DMS114 treated with DMSO at 0.1 percent for 48 hours (cell line): Measurements from ENCODE around the gene CERS6.

Experiments used
- DNase-seq: peaks from one replicate; lab custom pipeline; 2025; ENCODE audit not compliant: unreplicated experiment; lab: John Stamatoyannopoulos, UW

Gene CERS6

DNA sequence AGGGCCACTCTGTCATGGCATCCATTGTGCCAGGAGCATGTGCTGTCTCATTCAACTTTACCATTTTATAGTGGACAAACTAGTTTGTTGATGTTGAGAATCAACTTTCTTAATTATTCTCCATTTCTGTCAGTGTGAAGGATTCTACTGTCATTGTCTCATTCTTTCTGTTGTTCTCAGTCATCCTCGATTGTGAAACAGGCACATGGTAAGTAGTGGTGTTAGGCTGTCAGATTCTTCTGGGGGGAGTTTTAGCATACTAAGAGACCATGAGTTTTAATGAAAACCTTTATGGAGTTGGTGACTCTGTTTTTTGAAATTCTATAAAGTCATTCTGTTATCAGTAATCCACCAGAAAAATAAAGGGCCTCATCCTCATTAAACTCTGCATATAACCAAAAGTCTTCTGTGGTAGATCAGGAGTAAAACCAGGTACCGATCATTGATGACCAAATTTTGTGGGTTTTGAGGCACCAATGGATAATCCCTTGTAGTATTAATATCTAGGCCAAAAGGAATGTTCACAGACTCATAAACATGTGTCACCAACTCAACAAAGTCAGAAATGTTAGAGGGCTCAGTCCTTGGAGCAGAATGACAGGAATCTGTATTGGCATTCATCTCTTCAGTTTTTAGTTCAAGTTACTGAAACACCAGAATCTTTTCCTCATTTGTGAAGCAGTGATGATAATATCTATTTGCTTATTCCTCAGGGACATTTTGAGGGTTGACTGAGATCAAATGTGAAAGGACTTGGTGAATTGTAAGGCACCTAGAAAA is 73.2 kb downstream of the CERS6 start:
- DNase-seq = no peak

DNA sequence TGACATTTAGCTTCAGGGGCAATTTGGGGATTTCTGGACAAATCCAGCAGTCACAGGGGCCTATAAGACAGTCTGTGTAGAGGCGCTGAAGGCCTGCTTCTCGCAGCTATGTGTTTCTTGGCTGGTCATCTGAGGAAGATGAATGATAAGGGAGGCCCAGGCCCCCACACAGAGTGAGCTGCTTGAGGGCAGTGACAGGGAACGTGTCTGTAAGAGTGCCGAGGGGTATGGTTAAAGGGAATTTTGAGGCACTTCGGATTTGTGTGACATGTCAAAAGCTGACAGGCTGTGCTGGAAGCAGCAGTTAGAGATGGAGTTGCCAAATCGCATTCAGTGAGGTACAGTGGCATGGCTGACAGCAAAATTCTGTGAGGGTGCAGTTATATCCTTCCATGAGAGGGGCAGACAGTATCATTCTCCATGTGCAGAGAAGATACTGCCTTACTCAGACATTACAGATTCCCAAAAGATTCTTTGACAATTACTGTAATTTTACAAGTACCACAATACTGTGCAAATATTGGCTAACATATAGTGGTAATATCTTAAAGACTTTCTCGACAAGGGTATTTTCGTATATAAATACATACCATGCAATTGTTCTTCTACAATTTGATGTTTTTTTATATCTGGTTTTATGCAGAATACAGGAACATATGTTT is 74.0 kb downstream of the CERS6 start:
- no peak for DNase-seq

DNA sequence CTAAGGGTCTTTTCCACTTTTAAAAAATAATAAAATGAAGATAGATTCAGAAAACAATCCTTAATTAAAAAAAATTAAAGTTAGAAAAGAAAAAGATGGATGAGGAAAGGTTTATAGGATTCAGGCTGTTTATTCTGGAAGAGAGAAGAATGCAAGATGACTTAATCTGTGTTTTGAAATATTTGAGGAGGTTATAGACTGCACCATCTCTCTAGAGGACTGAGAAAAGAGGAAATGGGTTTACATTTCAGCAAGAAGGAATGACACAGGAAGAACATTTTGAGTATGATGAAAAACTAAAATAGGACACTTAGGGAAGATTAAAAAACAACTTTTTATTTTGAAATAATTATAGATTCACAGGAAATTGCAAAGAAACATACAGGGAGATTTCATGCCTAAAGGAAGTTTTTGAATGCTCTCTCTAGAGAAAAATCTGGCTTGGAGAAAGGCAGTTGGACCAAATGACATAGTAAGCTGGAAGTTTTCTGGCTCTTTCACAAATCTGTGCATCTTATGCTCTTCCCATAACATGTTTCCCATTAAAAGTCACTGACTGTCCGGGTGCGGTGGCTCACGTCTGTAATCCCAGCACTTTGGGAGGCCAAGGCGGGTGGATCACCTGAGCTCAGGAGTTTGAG is 75.0 kb downstream of the CERS6 start:
- no peak for DNase-seq

DNA sequence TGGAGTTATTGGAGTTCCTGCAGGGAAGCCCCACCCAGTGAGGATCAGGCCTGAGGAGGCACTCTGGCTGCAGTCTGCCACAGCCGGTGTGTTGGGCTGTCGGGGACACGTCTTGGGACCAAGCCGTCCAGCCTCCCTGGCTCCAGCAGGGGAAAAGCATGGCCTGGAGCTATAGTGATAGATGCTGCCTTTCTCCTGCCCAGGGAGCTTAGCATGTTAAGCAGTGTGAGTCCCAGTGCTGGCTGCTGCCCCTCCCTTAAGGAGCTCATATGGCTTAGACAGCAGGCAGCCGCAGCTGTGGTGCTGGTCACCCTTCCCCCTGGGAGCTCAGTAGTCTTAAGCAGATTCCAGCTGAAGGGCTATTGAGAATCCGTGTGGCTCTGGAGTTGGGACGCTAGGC is 78.9 kb downstream of the CERS6 start:
- no peak for DNase-seq

DNA sequence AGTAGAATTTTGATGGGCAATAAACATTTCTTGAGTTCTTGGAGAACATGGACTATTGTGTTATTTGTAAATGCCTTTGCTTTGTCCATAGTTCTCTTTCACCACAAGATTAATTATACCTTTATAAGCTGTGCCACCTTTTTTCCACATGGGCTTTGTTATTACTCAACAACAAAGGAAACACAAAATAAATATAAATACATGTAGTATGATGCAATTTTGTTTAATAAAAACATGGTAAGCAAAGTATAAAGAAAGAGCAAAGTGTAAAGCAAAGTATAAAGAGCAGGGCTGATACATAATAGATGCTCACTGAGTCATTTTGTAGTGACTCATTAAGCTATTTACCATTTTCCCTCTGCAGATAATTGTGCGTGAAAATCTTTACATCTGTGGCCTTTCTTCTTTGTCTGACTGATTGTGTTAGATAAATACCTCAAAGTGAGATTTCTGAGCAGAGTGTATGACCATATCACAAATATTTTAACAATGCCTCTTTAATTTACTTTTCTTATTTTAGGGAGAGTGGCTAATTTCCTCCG is 80.9 kb downstream of the CERS6 start:
- no peak for DNase-seq

DNA sequence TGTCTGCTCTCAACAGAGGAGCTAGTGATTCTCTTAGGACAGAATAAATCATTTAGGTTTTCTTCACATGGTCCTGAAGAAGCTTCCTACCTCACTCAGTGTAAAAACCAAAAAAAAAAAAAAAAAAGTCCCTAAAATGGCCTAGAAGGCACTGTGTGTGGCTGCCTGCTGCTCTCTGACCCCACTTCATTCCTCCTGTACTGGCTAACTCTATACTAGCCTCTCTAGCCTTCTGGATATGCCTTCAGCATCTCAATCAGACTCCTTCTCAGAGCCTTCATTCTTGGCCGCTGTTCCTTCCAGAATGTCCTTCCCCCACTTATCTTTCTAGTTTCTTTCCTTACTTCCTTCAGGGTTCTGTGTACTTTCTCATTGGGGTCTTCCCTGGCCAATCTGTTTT is 82.1 kb downstream of the CERS6 start:
- no peak for DNase-seq

DNA sequence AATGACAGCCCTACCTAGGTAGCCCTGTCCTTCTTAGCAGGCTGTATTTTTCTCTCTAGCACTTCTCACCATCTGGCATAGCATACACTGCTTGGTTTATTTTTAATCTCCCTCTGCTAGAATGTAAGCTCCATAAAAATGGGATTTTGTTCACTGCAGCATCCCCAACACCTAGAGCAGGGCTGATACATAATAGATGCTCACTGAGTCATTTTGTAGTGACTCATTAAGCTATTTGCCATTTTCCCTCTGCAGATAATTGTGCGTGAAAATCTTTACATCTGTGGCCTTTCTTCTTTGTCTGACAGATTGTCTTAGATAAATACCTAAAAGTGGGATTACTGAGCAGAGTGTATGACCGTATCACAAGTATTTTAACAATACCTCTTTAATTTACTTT is 82.5 kb downstream of the CERS6 start:
- DNase-seq = no peak

DNA sequence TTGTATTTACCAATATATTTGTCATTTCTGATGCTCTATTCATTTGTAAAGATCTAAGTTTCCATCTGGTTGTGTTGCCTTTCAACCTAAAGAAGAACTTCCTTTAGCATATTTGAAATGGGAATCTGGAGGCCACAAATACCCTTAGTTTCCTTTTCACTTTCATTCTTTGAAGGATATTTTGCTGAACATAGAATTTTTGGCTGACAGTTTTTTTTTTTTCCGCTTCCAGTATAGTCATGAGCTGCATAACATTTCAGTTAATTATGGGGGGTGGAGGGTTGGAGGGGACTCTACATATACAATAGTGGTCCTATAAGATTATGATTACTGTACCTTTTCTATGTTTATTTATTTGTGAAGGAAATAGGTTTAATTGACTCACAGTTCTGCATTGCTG is 83.9 kb downstream of the CERS6 start:
- DNase-seq = no peak

DNA sequence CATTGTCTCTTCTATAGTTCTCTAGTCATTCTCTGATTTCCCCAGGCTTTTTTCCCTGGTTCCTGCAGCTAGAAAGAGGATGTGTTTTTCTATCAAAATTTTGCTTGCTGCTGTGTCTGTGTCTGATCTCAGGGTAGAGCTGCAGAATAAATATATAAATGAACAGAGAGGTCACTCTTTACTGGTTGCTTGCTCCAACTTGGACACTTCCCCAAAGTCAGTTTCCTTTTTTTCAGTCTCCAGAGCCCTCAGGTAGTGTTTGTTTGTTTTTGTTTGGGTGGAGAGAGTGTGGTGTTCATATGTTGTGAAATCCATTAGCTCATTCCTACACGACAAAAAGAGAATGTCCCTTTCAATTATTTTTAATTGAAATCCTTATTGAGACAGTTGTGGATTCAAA is 85.8 kb downstream of the CERS6 start:
- DNase-seq = no peak

DNA sequence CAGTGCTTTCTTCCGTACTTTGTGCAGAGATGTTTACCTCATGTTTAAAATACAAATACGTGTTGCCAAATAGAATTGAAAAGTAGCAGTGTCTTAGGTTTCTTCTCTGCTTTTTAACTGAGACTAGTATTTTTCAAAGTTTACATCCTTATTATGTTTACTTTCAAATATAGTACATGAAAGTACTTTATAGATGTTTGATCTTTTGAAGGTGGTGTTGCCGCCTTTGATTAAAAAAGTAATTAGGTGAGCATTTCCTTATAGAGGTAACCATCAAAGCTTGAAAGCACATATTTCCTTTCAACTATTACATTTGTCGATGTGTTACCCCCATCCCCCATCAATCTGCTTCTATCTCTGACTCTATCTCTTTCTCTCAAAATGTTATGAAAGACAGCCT is 87.0 kb downstream of the CERS6 start:
- no peak for DNase-seq

DNA sequence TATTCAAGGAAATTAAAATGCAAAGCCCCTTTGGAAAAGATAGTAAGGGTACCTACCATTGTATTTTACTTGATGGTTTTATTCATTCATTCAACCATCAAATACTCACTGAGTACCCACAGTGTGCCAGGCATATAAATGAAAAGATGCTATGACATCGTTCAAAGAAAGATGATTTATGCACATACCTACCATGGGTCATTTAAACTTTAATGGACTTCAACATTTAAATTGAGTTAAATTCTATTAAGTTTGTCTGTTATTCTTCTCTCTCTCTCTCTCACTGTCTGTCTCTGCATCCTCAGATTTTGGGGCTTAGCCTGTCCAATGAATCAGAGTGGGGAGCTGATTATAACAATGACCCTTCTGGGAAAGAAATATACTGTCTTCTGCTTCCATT is 87.9 kb downstream of the CERS6 start:
- DNase-seq = no peak

DNA sequence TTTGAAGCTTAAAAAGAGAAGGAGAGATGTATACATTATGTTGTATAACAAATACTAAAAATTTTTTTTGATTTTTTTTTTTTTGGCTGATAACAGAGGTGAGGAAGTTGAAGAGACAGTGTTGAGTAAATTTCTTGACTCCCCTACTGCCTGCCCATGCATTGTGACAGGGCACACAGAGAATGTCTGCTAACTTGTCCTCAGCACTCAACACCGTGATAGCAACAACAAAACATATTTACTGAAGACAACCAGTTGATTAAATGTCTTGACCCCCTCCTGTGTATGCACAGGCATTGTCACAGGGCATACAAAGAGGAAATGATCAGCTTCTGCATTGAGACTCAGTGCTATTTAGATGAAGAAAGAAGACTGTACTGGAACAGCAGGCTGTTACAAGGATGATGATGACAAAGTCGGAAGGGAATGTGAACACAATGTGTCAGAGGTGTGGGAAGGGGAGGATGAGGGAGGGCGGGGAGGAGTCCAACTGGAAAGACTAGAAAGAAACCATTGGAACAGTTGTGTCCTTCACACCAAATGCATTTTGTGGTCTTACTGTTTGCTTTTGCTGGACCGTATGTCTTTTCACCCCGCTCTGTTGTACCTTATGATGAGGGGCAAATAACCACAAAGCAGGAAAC is 89.5 kb downstream of the CERS6 start:
- DNase-seq = no peak

DNA sequence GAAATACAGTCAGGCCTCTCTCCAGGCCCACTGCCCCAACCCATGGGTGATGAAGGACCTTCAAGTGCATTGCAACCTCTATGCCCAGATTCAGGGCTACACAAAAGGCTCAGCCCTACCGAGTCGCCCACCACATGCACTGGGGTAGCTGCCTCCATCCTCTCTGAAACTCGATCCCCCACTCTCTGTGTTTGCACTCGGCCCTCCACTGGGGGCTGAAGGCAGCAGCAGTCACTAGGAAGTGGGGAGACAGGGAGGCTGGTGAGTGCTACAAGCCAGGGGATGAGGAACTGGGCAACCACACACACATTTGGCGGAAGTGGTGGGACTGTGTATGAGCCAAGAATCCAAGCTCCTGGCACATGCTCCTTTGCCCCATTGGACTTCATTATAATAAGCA is 94.6 kb downstream of the CERS6 start:
- no peak for DNase-seq

DNA sequence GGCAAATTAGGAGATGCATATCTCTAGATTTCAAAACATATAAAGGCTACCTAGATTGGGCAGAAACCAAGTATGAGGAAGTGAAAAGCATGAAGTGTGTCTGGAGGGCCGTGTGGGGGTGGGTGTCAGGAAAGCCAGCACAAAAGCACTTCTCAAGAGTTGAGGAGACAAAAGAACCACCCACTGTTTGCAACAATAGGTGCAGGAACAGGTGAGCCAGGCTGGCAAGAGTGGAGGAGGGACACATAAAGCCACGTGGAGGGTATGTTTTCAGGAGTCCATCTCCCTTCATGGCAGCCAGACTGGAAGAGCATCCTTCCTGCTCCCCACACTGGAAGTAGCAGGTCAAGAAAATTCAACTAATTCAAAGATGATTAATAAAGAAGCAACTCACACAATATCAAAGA is 96.4 kb downstream of the CERS6 start:
- DNase-seq = no peak

DNA sequence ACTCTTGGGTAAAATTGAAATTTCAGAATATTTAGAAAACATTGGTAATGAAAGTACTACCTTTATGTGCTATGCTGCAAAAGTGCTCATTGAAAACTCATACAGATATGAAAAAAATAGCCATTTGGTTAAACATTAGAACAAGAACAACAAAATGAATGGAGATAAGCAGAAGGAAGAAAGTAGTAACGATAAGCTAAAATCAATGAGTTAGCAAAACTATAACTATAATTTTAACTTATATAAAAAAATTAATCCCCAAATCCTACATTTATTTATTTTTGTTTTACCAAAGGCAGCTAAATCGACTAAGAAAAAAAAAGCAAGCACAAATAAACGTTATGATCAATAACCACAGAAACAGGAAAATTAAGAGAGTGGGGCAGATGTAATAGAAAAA is 99.2 kb downstream of the CERS6 start:
- DNase-seq = no peak

DNA sequence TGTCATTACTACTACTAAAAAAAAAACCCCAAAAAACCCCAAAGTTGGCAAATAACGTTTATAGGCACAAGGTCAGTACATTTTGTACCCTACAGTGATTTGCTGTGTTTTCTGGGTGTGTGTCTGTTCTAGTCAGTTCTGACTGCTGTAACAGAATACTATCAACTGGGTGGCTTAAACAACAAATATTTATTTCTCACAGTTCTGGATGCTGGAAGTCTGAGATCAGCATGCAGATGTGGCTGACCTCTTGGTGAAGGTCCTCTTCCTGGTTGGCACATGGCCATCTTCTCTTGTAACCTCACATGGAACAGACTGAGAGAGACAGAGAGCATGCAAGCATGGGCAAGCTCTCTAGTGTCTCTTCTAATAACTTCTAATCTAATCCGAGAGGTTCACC is 103.1 kb downstream of the CERS6 start:
- DNase-seq = no peak

DNA sequence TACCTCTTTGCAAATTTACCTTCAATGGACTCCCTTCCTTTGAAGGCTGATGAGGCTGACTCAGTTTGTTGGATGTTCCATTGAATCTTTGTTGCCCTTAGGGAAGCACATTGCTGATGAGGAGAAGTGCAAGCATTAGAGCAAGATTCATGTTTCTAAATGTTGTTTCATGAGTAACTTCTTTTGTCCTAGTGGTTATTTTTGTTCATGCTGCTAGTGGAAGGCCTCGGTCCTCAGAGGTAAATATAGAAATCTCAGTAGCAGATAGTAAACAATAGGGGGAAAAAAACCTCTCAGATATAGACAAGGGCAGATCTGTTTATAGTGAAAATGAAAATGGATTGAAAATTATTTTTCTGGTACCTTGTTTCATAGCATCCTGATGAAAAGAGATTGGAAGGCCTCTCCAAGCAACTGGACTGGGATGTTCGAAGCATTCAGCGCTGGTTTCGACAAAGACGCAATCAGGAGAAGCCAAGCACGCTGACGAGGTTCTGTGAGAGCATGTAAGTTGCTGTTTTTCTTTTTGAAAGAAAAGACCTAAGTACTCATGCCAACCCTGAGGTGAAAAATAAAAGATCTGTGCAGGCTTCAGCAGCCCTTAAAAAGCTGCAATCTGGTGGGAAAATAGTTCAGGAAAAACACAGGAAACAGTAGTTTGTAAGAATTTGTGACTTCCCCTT is 104.9 kb downstream of the CERS6 start:
- DNase-seq = no peak

DNA sequence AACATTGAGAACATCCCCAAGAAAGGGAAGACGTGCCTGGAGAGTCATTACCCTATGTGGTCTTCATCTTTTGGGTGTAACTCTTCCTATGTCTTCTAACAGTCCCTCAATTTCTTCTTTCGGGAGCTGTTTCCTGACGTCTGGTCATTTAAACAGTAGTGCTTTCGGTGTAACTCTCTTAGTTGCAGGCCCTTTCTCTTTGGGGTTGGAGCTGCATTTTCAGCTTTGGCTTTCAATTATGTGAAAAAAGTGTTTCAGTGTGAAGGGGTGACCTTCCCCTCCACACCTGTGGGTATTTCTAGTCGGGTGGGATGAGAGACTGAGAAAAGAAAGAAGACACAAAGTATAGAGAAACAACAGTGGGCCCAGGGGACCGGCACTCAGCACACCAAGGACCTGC is 105.9 kb downstream of the CERS6 start:
- no peak for DNase-seq

DNA sequence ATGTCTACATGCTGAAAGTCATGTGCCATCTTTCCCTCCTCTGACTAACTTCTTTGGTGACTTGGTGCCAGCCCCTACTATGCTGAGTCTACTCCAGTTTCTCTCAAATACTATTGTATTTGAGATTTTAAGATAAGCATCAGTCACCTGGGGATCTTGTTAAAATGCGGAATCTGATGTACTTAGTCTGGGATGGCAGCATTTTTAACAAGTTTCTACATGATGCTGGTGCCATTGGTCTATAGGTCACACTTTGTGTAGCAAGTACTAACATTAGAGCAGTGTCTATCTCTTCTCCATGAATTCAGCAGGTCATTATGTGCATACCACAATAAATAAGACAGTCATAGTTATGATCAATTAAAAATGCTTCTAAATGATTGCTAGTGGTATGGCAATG is 106.9 kb downstream of the CERS6 start:
- no peak for DNase-seq

DNA sequence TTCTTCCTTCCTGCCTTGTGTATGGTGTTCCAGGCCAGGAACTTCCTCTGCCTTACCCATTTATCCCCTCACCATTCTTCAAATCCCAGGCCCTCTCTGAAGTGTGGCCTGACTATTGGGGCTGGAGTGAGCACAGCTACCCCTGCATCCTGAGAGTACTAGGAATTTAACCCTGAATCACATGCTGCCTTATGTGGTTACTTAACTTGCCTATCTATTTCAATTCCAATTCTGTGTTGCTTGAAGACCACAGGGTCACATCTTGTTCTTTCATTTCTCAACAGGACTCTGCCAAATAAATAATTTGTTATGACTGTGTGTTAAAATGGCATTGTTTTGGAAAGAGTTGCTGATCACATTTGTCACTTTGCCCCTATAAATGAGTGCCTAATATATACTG is 108.6 kb downstream of the CERS6 start:
- DNase-seq = no peak

DNA sequence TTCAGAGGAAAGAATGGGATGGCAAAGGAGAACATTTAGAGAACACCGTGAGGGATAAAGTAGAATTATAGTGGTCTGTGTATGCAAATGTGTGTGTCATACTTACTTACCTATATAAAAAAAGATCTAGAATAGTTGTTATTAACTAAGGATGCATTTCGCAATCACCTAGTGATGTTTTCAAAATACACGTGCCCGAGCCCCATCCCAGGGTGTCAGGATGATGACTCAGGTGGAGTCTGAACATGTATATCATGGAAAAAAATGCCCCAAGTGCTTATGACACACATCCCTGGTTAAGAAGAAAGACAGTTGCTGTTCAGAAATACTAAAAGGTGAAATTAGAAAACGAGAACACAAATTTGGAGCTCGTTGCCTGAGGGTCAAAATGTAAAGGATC is 109.0 kb downstream of the CERS6 start:
- DNase-seq = no peak
